Middle frontal gyrus (tissue), 1 donor: Measurements from ENCODE around the gene MYBL2.

Source experiments
- DNase-seq: peaks from one replicate; pipeline ENCODE4 v3.0.0-alpha.2; 2015; ENCODE audit warnings: low spot score; ENCODE audit errors: extremely low spot score

The MYBL2 gene

GRCh38 chr20:43722153-43722505 lies 55.2 kb downstream of the MYBL2 start:
- DNase-seq: no peak

- no peak for DNase-seq
Measured at GRCh38 chr20:43723186-43723585, 56.3 kb downstream of the MYBL2 start.

GRCh38 chr20:43723735-43724134 lies 56.8 kb downstream of the MYBL2 start:
- no peak for DNase-seq

- no peak for DNase-seq
Measured at GRCh38 chr20:43724383-43724782, 57.5 kb downstream of the MYBL2 start.

GRCh38 chr20:43725666-43726065 lies 58.8 kb downstream of the MYBL2 start:
- no peak for DNase-seq

- DNase-seq: no peak
Measured at GRCh38 chr20:43726333-43726732, 59.4 kb downstream of the MYBL2 start.

GRCh38 chr20:43726811-43727338 lies 60.0 kb downstream of the MYBL2 start, which contains the start of gene GTSF1L:
TSS of gene GTSF1L (minus strand) at chr20:43727002. CDS start at chr20:43726694, 308 bp downstream.
- no peak for DNase-seq

- no peak for DNase-seq
Measured at GRCh38 chr20:43727980-43728590, 61.2 kb downstream of the MYBL2 start.

GRCh38 chr20:43728686-43729255 lies 61.9 kb downstream of the MYBL2 start:
- no peak for DNase-seq

- no peak for DNase-seq
Measured at GRCh38 chr20:43731469-43731868, 64.6 kb downstream of the MYBL2 start.

- no peak for DNase-seq
Measured at GRCh38 chr20:43731927-43732326, 65.0 kb downstream of the MYBL2 start.

GRCh38 chr20:43736588-43737158 lies 69.8 kb downstream of the MYBL2 start:
- DNase-seq: no peak

GRCh38 chr20:43737925-43738324 lies 71.0 kb downstream of the MYBL2 start:
- DNase-seq: no peak

- DNase-seq: no peak
Measured at GRCh38 chr20:43739148-43739749, 72.3 kb downstream of the MYBL2 start.

GRCh38 chr20:43740642-43741041 lies 73.7 kb downstream of the MYBL2 start:
- DNase-seq: no peak

GRCh38 chr20:43744151-43744611 lies 77.3 kb downstream of the MYBL2 start:
- no peak for DNase-seq

GRCh38 chr20:43744966-43745730 lies 78.2 kb downstream of the MYBL2 start:
- no peak for DNase-seq

GRCh38 chr20:43746344-43747137 lies 79.6 kb downstream of the MYBL2 start:
- no peak for DNase-seq

GRCh38 chr20:43748274-43748673 lies 81.4 kb downstream of the MYBL2 start:
- no peak for DNase-seq

- DNase-seq: peak; percentile 28
Measured at GRCh38 chr20:43749734-43750294, 82.9 kb downstream of the MYBL2 start.
